Measurements from ENCODE around the gene MACROD1.

GRCh38 chr11:64089493-64089892 is 76.4 kb downstream of the MACROD1 start:
- TF ChIP-seq, protein P1, sequence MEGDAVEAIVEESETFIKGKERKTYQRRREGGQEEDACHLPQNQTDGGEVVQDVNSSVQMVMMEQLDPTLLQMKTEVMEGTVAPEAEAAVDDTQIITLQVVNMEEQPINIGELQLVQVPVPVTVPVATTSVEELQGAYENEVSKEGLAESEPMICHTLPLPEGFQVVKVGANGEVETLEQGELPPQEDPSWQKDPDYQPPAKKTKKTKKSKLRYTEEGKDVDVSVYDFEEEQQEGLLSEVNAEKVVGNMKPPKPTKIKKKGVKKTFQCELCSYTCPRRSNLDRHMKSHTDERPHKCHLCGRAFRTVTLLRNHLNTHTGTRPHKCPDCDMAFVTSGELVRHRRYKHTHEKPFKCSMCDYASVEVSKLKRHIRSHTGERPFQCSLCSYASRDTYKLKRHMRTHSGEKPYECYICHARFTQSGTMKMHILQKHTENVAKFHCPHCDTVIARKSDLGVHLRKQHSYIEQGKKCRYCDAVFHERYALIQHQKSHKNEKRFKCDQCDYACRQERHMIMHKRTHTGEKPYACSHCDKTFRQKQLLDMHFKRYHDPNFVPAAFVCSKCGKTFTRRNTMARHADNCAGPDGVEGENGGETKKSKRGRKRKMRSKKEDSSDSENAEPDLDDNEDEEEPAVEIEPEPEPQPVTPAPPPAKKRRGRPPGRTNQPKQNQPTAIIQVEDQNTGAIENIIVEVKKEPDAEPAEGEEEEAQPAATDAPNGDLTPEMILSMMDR (IDR thresholded peaks at IDR 0.05): no peak
- TF ChIP-seq EP300 (IDR thresholded peaks at IDR 0.05): no peak
- TF ChIP-seq POLR2A (IDR thresholded peaks at IDR 0.05): no peak
